IPS DF 6.9 (cell line): Measurements from ENCODE around the gene RAD51B.
"Not testable (repeated sequence)": the region's sequence is repeated elsewhere in the genome, so short reads cannot be mapped to it uniquely, and the experiment has no call there.

Experiments
- DNase-seq: peaks from one replicate; pipeline ENCODE4 v3.0.0-alpha.2; 2013; ENCODE audit warnings: low read depth, low spot score
- H3K27ac ChIP-seq: one replicate; pipeline ENCODE4 v1.5.1; 2013; ENCODE audit warnings: low read length, control low read depth
- H3K27me3 ChIP-seq: 2 replicates; pipeline ENCODE4 v1.6.1; 2013; ENCODE audit warnings: mild to moderate bottlenecking, low read length; ENCODE audit not compliant: control insufficient read depth, insufficient read depth
- H3K36me3 ChIP-seq: 2 replicates; pipeline ENCODE4 v1.6.1; 2013; ENCODE audit warnings: low read length; ENCODE audit not compliant: control insufficient read depth, insufficient read depth
- H3K4me1 ChIP-seq: 2 replicates; pipeline ENCODE4 v1.6.1; 2013; ENCODE audit warnings: low read length; ENCODE audit not compliant: control insufficient read depth, insufficient read depth
- H3K4me3 ChIP-seq: 2 replicates; pipeline ENCODE4 v1.5.1; 2013; ENCODE audit warnings: mild to moderate bottlenecking, low read length
- H3K9me3 ChIP-seq: 2 replicates; pipeline ENCODE4 v1.6.1; 2013; ENCODE audit warnings: low read length, inconsistent platforms; ENCODE audit not compliant: control insufficient read depth, insufficient read depth
- WGBS: extraction: QIAGEN DNeasy Blood & Tissue Kit; methylation state at CpG from one replicate; pipeline ENCODE4 v1.1.7; 2013; ENCODE audit warnings: mixed read lengths, missing lambda C conversion rate; ENCODE audit not compliant: insufficient read length, insufficient coverage; 5-methylcytosine and 5-hydroxymethylcytosine counted together

The RAD51B gene

DNA sequence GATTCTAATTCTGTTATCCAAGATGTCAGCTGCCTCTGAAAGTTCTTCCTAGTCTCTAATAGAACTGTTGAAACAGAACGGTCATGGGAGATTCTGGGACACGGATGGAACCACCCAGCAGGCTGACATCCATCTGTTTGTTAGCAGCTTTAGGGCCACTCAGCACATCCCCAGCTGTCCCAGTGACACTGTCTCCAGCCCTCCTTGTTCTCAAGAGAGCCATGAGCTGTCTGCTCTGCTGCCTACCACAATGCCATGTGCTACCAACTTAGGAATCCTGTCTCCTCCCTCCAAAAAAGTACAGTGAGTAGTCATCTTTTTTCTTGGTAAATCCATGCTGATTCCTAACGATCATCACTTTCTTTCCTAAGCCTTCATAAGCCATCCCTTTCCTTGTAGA lies 842.8 kb downstream of the RAD51B start:
- no peaks in the 10 kb centered on the region for H3K36me3 ChIP-seq
- H3K4me3 ChIP-seq: no peak overlapping the region
- no peaks in the 10 kb centered on the region for H3K4me1 ChIP-seq
- no peaks in the 10 kb centered on the region for H3K27me3 ChIP-seq
- H3K9me3 ChIP-seq: no peaks in the 10 kb centered on the region
- no peak for DNase-seq
- no peak overlapping the region for H3K27ac ChIP-seq
- WGBS: no CpG with 5 or more reads among the region's 3 CpGs

DNA sequence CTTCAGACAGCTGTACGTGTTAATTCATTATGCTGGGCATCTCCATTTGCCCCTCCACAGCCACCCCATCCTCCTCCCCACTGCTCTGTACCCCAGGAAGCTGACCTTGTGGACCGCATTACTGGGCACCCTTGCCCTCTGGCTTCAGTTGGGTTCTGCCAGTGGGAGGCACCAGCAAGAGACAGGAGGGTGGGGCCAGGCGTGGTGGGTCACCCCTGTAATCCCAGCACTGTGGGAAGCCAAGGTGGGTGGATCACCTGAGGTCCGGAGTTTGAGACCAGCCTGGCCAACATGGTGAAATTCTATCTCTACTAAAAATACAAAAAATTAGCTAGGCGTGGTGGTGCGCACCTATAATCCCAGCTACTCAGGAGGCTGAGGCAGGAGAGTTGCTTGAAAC lies 843.2 kb downstream of the RAD51B start:
- not testable (repeated sequence) for H3K36me3 ChIP-seq, H3K9me3 ChIP-seq, H3K4me1 ChIP-seq, DNase-seq, H3K27me3 ChIP-seq, H3K4me3 ChIP-seq, H3K27ac ChIP-seq
- no CpG with 5 or more reads among the region's 6 CpGs for WGBS

DNA sequence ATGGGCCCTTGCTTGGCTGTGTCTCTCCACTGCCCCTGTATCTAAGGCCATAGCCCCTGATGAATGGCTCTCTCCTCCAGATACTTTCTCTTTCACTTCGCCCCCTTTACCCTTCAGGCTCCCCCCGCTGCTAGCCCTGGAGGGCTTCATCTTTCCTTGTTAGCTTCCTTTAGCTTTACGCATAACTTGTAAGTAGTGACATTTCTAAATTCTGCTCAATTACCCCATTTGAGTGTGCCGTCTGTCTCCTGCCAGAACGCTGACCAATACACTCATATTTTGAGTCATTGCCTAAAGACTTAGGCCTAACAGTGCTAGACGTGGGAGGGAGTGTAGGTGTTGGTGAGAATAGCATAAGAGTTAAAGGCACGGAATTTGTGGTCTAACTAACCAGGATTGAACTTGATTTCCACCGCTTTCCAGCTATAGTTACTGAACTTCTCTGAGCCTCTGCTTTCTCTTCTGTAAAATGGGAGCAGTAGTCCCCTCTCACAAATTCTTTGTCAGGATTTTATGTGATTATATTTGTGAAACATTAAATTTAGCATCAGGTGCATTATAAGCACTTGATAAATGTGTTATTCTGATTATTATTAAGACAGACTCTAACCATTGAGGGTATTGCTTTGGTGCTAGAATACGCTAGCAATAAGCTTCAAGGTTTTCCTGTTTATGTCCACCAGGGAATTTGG lies 844.0 kb downstream of the RAD51B start:
- no peaks in the 10 kb centered on the region for H3K4me1 ChIP-seq
- no peak overlapping the region for H3K4me3 ChIP-seq
- WGBS: no CpG with 5 or more reads among the region's 9 CpGs

DNA sequence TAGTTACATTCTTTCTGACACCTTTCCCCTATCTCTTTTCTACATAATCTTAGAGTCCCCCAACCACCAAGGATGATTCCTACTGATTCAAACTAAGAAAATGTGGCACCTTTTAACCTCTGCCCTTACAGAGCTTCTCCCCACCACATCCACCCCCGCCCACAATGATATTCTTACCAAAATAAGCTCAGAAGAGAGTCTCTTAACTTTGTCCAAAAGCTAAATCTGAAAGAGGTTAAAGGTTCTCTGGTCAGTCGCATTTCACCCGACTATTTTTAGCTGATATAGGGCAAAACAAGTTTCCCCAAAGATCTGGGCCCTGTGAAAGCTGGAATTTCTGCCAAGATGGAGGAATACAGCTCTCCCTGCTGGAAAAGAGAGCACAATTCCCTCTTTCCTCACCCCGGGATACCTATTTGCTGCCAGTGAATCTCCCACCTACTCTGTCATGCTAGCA lies 844.7 kb downstream of the RAD51B start:
- WGBS: no CpG with 5 or more reads among the region's 4 CpGs
- no peaks in the 10 kb centered on the region for H3K4me1 ChIP-seq

More for the DNA sequence above, 844.0 kb downstream of the RAD51B start:
- H3K9me3 ChIP-seq: no peaks in the 10 kb centered on the region
- H3K36me3 ChIP-seq: no peaks in the 10 kb centered on the region
- no peaks in the 10 kb centered on the region for H3K27me3 ChIP-seq
- DNase-seq: no peak
- H3K27ac ChIP-seq: no peak overlapping the region

DNA sequence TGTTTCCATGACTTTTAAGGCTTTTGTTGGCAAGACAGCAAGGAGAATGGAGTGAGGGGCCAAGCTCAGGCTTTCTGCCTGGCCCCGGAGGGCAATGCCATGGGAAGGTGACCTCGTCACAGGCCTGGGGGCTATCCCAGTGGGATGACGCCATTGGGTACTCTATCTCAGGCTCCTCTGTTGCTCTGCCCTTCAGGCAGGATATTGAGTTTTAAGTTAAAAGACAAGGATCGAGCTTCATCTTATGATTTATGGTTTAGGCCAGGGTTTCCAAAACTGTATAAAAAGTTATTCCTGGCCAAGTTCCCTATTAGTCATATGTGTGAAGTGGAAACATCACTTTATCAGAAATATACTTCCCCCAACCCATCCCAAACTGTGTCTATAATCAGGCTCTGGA lies 845.6 kb downstream of the RAD51B start:
- no CpG with 5 or more reads among the region's 4 CpGs for WGBS
- no peaks in the 10 kb centered on the region for H3K9me3 ChIP-seq
- H3K4me1 ChIP-seq: no peaks in the 10 kb centered on the region
- H3K4me3 ChIP-seq: no peak overlapping the region
- H3K27ac ChIP-seq: no peak overlapping the region
- DNase-seq: no peak
- H3K36me3 ChIP-seq: no peaks in the 10 kb centered on the region
- H3K27me3 ChIP-seq: no peaks in the 10 kb centered on the region

More for the DNA sequence above, 844.7 kb downstream of the RAD51B start:
- Histone ChIP-seq H3K4me3 (no peak overlapping the region), H3K27me3 (no peaks in the 10 kb centered on the region), H3K36me3 (no peaks in the 10 kb centered on the region), H3K27ac (no peak overlapping the region), H3K9me3 (no peaks in the 10 kb centered on the region)
- DNase-seq: no peak

DNA sequence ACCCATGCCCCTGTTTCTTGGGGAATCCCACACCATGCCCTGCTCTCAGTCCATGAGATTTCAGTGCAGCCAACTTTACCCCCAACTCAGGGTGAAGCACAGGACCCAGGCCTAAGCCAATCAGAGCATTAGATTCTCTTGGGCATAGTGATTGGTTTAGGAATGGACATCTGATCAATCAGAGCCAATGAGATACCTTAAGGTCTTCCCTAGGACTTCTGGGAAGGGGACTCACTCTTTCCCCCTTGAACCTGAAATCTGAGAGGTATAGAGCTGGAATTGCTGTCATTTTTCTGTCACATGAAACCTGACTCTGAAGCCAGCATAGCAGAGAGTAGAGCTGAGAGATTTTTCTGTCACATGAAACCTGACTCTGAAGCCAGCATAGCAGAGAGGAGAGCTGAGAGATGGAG lies 846.2 kb downstream of the RAD51B start:
- no peaks in the 10 kb centered on the region for H3K36me3 ChIP-seq
- no peaks in the 10 kb centered on the region for H3K4me1 ChIP-seq
- no peak for DNase-seq
- no peaks in the 10 kb centered on the region for H3K27me3 ChIP-seq
- no peak overlapping the region for H3K4me3 ChIP-seq
- no peaks in the 10 kb centered on the region for H3K9me3 ChIP-seq
- H3K27ac ChIP-seq: no peak overlapping the region

DNA sequence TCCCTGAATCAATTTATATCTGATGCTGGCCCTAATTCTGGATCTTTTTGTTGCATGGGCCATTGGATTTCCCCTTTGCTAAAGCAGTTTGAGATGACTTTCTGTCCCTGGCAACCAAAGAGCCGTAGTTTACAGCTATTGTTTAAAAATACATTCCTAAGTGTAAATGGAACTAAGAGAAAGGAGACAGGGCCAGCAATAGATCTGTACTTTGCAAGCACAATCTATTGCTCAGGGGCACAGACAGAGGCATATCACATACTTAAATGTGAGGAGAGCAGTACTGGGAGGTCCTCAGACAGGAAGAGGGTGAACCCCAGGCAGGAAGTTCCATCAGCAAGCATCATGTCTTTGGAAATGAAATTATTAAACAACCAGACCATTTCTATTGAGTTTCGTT lies 846.7 kb downstream of the RAD51B start:
- H3K4me1 ChIP-seq: no peaks in the 10 kb centered on the region
- no peak overlapping the region for H3K27ac ChIP-seq
- H3K36me3 ChIP-seq: no peaks in the 10 kb centered on the region
- no peaks in the 10 kb centered on the region for H3K27me3 ChIP-seq
- H3K9me3 ChIP-seq: no peaks in the 10 kb centered on the region
- H3K4me3 ChIP-seq: no peak overlapping the region
- no CpG with 5 or more reads among the region's 2 CpGs for WGBS
- DNase-seq: no peak

DNA sequence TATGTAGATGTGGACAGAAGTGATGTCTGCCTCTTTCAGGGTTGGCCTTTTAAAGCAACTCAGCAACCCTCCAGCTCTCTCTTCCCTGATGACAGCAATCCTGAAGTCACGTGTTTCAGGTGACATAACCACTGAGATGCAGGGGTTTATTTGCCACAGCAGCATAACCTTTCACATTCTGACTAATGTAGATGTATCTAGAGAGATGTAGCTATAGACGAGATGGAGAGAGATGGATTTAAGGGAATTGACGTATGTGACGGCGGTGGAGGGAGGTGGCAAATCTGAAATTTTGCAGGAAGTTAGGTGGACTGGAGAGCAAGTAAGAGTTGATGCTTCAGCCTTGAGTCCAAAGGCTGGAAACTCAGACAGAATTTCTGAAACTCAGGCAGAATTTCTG lies 847.3 kb downstream of the RAD51B start:
- WGBS: 100% methylated on average over 4 of the region's 5 CpGs
- Histone ChIP-seq H3K4me3 (no peak overlapping the region), H3K36me3 (no peaks in the 10 kb centered on the region), H3K27ac (no peak overlapping the region), H3K4me1 (no peaks in the 10 kb centered on the region), H3K9me3 (no peaks in the 10 kb centered on the region), H3K27me3 (no peaks in the 10 kb centered on the region)
- DNase-seq: no peak

DNA sequence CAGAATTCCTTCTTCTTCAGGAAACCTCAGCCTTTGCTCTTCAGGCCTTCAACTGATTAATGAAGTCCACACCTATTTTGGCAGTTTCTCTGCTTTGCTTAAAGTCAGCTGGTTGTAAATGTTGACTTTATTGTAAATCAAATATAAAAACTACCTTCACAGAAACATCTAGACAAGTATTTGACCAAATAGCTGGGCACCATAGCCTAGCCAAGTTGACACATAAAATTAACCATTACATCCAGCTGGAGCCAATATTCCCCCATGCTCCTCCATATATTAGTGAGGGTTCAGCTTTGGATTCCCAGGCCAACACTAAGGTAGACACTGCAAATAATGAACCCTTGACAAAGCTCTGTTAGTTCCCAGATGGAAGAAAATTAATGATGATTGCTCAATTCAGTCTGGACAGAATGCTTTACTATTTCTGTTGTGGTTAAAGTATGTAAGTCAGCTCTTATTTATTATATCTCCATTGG lies 847.8 kb downstream of the RAD51B start:
- DNase-seq: no peak
- no peak overlapping the region for H3K4me3 ChIP-seq
- H3K27me3 ChIP-seq: no peaks in the 10 kb centered on the region
- no peaks in the 10 kb centered on the region for H3K4me1 ChIP-seq
- H3K9me3 ChIP-seq: no peaks in the 10 kb centered on the region
- H3K36me3 ChIP-seq: no peaks in the 10 kb centered on the region
- H3K27ac ChIP-seq: no peak overlapping the region

DNA sequence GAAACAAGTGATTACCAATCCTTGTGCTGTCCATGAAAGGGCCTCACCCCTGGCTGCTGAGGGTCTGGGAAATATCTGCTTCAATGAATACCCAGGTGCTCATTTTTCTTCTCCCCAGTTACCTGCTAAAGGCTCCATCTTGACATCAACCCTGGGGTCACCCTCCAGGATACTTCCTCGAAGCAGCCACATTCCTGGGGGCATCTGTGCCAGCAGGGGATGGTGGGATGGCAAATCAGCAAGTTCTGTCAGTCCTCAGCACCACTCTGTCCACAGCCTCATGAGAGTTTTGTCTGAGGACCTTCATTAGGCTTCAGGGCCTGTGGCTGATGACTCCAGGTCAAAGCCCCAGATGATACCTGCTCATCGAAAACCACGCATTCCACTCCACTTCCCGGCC lies 848.4 kb downstream of the RAD51B start:
- no peak overlapping the region for H3K27ac ChIP-seq
- DNase-seq: no peak
- no peaks in the 10 kb centered on the region for H3K4me1 ChIP-seq
- no peaks in the 10 kb centered on the region for H3K27me3 ChIP-seq
- no peaks in the 10 kb centered on the region for H3K9me3 ChIP-seq
- no peaks in the 10 kb centered on the region for H3K36me3 ChIP-seq
- no peak overlapping the region for H3K4me3 ChIP-seq
- WGBS: no CpG with 5 or more reads among the region's 4 CpGs

DNA sequence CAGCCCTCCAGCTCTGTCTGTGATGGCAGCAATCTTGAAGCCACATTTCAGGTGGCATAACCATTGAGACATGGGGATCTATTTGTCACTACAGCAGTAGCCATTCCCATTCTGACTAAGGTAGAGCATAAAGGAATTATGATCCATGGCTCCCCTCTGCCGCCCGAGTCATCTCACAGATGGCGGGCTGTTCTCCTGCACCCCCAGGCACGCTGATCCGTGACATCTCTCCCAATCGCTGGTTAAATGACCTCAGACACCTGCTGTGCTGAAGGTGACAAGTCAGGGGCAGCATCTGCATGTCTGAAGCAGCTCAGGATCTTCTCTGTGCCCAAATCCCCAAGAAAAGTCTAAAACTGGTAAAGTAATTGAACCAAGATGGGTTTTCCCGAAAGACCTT lies 849.0 kb downstream of the RAD51B start:
- DNase-seq: no peak
- Histone ChIP-seq H3K36me3 (no peaks in the 10 kb centered on the region), H3K4me3 (no peak overlapping the region), H3K27ac (no peak overlapping the region), H3K9me3 (no peaks in the 10 kb centered on the region), H3K4me1 (no peaks in the 10 kb centered on the region), H3K27me3 (no peaks in the 10 kb centered on the region)
- no CpG with 5 or more reads among the region's 7 CpGs for WGBS
